ENCODE measurements around the gene SMC5. TPM values are rescaled to one million over a fixed set of nuclear protein-coding genes. Genes with fewer than 3 reads are reported as not detected.
"Not testable (repeated sequence)": the region's sequence is repeated elsewhere in the genome, so short reads cannot be mapped to it uniquely, and the experiment has no call there.

Gene SMC5
- total RNA-seq, 1 donor from 2014 or later, result 27.4 TPM

- H3K27ac Mint-ChIP-seq (ENCODE audit: unreplicated experiment), result no peak overlapping the region
- Histone ChIP-seq H3K9me3 (ENCODE audit: insufficient read depth, low read depth, low read length) (no peaks in the 10 kb centered on the region), H3K27ac (ENCODE audit: low read depth, low read length) (no peak overlapping the region), H2AFZ (ENCODE audit: low read depth, low read length) (no peak overlapping the region), H3K4me1 (ENCODE audit: insufficient read depth, low read length) (no peaks in the 10 kb centered on the region), H3K9ac (ENCODE audit: low read length) (no peak overlapping the region), H4K20me1 (ENCODE audit: insufficient read depth, low read length) (peaks cover 82% of the 10 kb centered on the region), H3K4me2 (ENCODE audit: low read length) (no peak overlapping the region), H3K79me2 (ENCODE audit: insufficient read depth, low read length) (peaks cover 89% of the 10 kb centered on the region), H3K27me3 (ENCODE audit: insufficient read depth, low read length) (no peaks in the 10 kb centered on the region), H3K4me3 (ENCODE audit: insufficient read depth, low read depth, low read length) (no peak overlapping the region), H3K36me3 (ENCODE audit: insufficient read depth, low read length) (no peaks in the 10 kb centered on the region)
- TF ChIP-seq CTCF (IDR thresholded peaks at IDR 0.05; ENCODE audit: insufficient read depth, low read depth, low read length) (no peak), EZH2 (IDR thresholded peaks at IDR 0.05; ENCODE audit: insufficient read depth, low read length) (no peak)
- H3K4me3 Mint-ChIP-seq (ENCODE audit: unreplicated experiment), result no peak overlapping the region
- FAIRE-seq, result no peak
- peaks cover 6% of the 10 kb centered on the region for H3K27me3 Mint-ChIP-seq (ENCODE audit: low read depth, unreplicated experiment)
- no peaks in the 10 kb centered on the region for H3K9me3 Mint-ChIP-seq (ENCODE audit: unreplicated experiment)
- no peaks in the 10 kb centered on the region for H3K36me3 Mint-ChIP-seq (ENCODE audit: low read depth, unreplicated experiment)
- no peak for DNase-seq (ENCODE audit: low read depth)
- H3K4me1 Mint-ChIP-seq (ENCODE audit: low read depth, unreplicated experiment), result no peaks in the 10 kb centered on the region
Measured at GRCh38 chr9:70399141-70399540, 140.4 kb downstream of the SMC5 start.

GRCh38 chr9:70400107-70400892 is 141.5 kb downstream of the SMC5 start:
- no peak for TF ChIP-seq CTCF (IDR thresholded peaks at IDR 0.05; ENCODE audit: insufficient read depth, low read depth, low read length)
- TF ChIP-seq EZH2 (IDR thresholded peaks at IDR 0.05; ENCODE audit: insufficient read depth, low read length), result no peak
- H3K9ac ChIP-seq (ENCODE audit: low read length), result no peak overlapping the region
- H3K4me3 ChIP-seq (ENCODE audit: insufficient read depth, low read depth, low read length), result no peak overlapping the region
- H2AFZ ChIP-seq (ENCODE audit: low read depth, low read length), result no peak overlapping the region
- no peak overlapping the region for H3K27ac ChIP-seq (ENCODE audit: low read depth, low read length)
- no peaks in the 10 kb centered on the region for H3K9me3 ChIP-seq (ENCODE audit: insufficient read depth, low read depth, low read length)
- H4K20me1 ChIP-seq (ENCODE audit: insufficient read depth, low read length), result peaks cover 73% of the 10 kb centered on the region
- no peaks in the 10 kb centered on the region for H3K36me3 ChIP-seq (ENCODE audit: insufficient read depth, low read length)
- no peak for FAIRE-seq
- H3K4me1 ChIP-seq (ENCODE audit: insufficient read depth, low read length), result no peaks in the 10 kb centered on the region
- no peak overlapping the region for H3K4me2 ChIP-seq (ENCODE audit: low read length)
- no peaks in the 10 kb centered on the region for H3K4me1 Mint-ChIP-seq (ENCODE audit: low read depth, unreplicated experiment)
- H3K4me3 Mint-ChIP-seq (ENCODE audit: unreplicated experiment), result no peak overlapping the region
- H3K27ac Mint-ChIP-seq (ENCODE audit: unreplicated experiment), result no peak overlapping the region
- H3K79me2 ChIP-seq (ENCODE audit: insufficient read depth, low read length), result peaks cover 89% of the 10 kb centered on the region
- DNase-seq (ENCODE audit: low read depth), result no peak
- no peaks in the 10 kb centered on the region for H3K36me3 Mint-ChIP-seq (ENCODE audit: low read depth, unreplicated experiment)
- no peaks in the 10 kb centered on the region for H3K27me3 ChIP-seq (ENCODE audit: insufficient read depth, low read length)
- H3K27me3 Mint-ChIP-seq (ENCODE audit: low read depth, unreplicated experiment), result peaks cover 6% of the 10 kb centered on the region
- no peaks in the 10 kb centered on the region for H3K9me3 Mint-ChIP-seq (ENCODE audit: unreplicated experiment)

GRCh38 chr9:70401241-70401640 is 142.5 kb downstream of the SMC5 start:
- not testable (repeated sequence) for H3K9me3 ChIP-seq (ENCODE audit: insufficient read depth, low read depth, low read length); DNase-seq (ENCODE audit: low read depth); H3K4me2 ChIP-seq (ENCODE audit: low read length); H3K9ac ChIP-seq (ENCODE audit: low read length); H3K27ac ChIP-seq (ENCODE audit: low read depth, low read length); H3K4me1 Mint-ChIP-seq (ENCODE audit: low read depth, unreplicated experiment); H2AFZ ChIP-seq (ENCODE audit: low read depth, low read length); H3K4me1 ChIP-seq (ENCODE audit: insufficient read depth, low read length); H3K27ac Mint-ChIP-seq (ENCODE audit: unreplicated experiment); H3K4me3 Mint-ChIP-seq (ENCODE audit: unreplicated experiment); H3K36me3 Mint-ChIP-seq (ENCODE audit: low read depth, unreplicated experiment); FAIRE-seq; H3K27me3 Mint-ChIP-seq (ENCODE audit: low read depth, unreplicated experiment); H3K36me3 ChIP-seq (ENCODE audit: insufficient read depth, low read length); H3K4me3 ChIP-seq (ENCODE audit: insufficient read depth, low read depth, low read length); H3K9me3 Mint-ChIP-seq (ENCODE audit: unreplicated experiment); H3K27me3 ChIP-seq (ENCODE audit: insufficient read depth, low read length)
- Histone ChIP-seq H4K20me1 (ENCODE audit: insufficient read depth, low read length) (peaks cover 64% of the 10 kb centered on the region), H3K79me2 (ENCODE audit: insufficient read depth, low read length) (peaks cover 90% of the 10 kb centered on the region)
